NCI-H2196 (cell line): ENCODE measurements around the gene RMI2.
"Not testable (repeated sequence)": the region's sequence is repeated elsewhere in the genome, so short reads cannot be mapped to it uniquely, and the experiment has no call there.

ENCODE experiments used
- DNase-seq: peaks from one replicate; lab custom pipeline; 2025; ENCODE audit not compliant: unreplicated experiment; lab: John Stamatoyannopoulos, UW

RMI2 gene

GRCh38 chr16:11350921-11351335 lies 5.7 kb downstream of the RMI2 start:
- DNase-seq: no peak

GRCh38 chr16:11353158-11353557 lies 7.9 kb downstream of the RMI2 start:
- no peak for DNase-seq

GRCh38 chr16:11354407-11354732 lies 9.1 kb downstream of the RMI2 start:
- no peak for DNase-seq

- DNase-seq: no peak
These were observed 9.7 kb downstream of the RMI2 start for GRCh38 chr16:11354733-11355574.

- no peak for DNase-seq
These were observed 10.6 kb downstream of the RMI2 start for GRCh38 chr16:11355862-11356261.

GRCh38 chr16:11356573-11357331 lies 11.5 kb downstream of the RMI2 start:
- DNase-seq: peak; percentile 40

GRCh38 chr16:11358531-11358930 lies 13.3 kb downstream of the RMI2 start:
- no peak for DNase-seq

- DNase-seq: no peak
These were observed 14.1 kb downstream of the RMI2 start for GRCh38 chr16:11359370-11359769.

GRCh38 chr16:11360641-11361373 lies 15.5 kb downstream of the RMI2 start:
- DNase-seq: no peak

GRCh38 chr16:11361701-11362451 lies 16.6 kb downstream of the RMI2 start:
- DNase-seq: no peak

GRCh38 chr16:11363927-11364258 lies 18.6 kb downstream of the RMI2 start:
- no peak for DNase-seq

- DNase-seq: no peak
These were observed 22.2 kb downstream of the RMI2 start for GRCh38 chr16:11367483-11367906.

GRCh38 chr16:11370084-11370931 lies 25.0 kb downstream of the RMI2 start:
- DNase-seq: no peak

GRCh38 chr16:11370932-11371279 lies 25.6 kb downstream of the RMI2 start:
- DNase-seq: not testable (repeated sequence)

- no peak for DNase-seq
These were observed 27.0 kb downstream of the RMI2 start for GRCh38 chr16:11372073-11372828.

GRCh38 chr16:11372829-11373306 lies 27.6 kb downstream of the RMI2 start:
- DNase-seq: no peak

- peak; percentile 20 for DNase-seq
These were observed 29.0 kb downstream of the RMI2 start for GRCh38 chr16:11374255-11374654.

GRCh38 chr16:11377154-11377553 lies 31.9 kb downstream of the RMI2 start:
- DNase-seq: no peak

- not testable (repeated sequence) for DNase-seq
These were observed 33.7 kb downstream of the RMI2 start for GRCh38 chr16:11378951-11379350.
